ENCODE measurements around the gene MTHFD1L. TPM values are rescaled to one million over a fixed set of nuclear protein-coding genes. Genes with fewer than 3 reads are reported as not detected.

Gene MTHFD1L
- polyA plus RNA-seq, 3 donors, result 0.25 to 1.3 (median 0.39) TPM

DNA sequence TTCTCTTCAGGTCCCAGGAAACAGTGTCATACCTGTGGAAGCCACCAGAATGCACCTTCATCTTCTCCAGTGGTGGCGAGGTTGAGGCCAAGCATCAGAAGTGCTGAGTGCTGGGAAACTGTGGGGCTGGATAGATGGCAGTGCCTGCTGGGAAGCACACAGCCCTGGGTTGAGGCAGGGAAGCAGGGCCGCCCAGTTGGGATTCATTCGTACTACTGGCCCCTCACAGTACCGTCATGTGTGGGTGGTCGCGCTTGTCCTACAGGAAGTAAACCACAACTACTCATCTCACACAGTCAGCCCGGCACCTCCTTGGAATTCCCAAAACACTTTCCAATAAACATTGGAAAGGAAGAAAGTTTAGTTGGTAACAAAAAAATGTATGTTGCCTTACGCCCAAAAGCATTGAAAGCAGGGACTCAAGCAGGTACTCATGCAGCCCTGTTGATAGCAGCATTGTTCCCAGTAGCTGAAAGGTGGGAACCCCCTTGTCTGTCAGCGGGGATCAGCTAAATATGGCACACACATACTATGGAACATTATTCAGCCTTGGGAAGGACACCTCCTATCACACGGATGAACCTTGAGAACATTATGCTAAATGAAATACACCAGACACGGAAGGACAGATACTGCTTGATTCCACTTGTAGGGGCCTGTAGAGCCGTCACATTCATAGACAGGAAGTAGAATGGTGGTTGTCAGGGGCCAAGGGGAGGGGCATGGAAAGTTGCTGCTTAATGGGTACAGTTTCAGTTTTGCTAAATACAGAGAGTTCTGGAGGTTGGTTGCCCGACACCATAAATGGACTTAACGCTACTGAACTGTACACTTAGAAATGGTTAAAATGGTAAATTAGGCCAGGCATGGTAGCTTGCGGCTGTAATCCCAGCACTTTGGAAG, 162.7 kb downstream of the MTHFD1L start:
- no peak overlapping the region for H3K4me2 ChIP-seq (replicated peaks; ENCODE audit: extremely low read depth, low read length, poor library complexity, severe bottlenecking)
- no peak overlapping the region for H3K27ac ChIP-seq (ENCODE audit: low read depth in 1 of 2, low read length in 2 of 2)
- Mint-ChIP-seq H3K36me3 (no peaks in the 10 kb centered on the region), H3K4me3 (no peak overlapping the region), H3K4me1 (peaks cover 5% of the 10 kb centered on the region), H3K27ac (peak overlapping the region in 4 of 7 donors; percentile 29 to 61 (median 48)), H3K9me3 (peaks cover 0 to 2% (median 0%) of the 10 kb centered on the region in 7 donors), H3K27me3 (ENCODE audit: low read depth in 3 of 3) (peaks cover 0 to 2% (median 0%) of the 10 kb centered on the region in 3 donors)
- no peak overlapping the region for H3K9ac ChIP-seq (ENCODE audit: insufficient read depth, low read length, poor library complexity, severe bottlenecking)
- 100% methylated on average over 1 of the region's 15 CpGs for WGBS (ENCODE audit: insufficient coverage)
- H4K20me1 ChIP-seq (ENCODE audit: insufficient read depth, low read length), result no peaks in the 10 kb centered on the region
- H3K4me3 ChIP-seq (replicated peaks in 1 of 3; ENCODE audit: low read depth in 2 of 3, low read length in 3 of 3), result no peak overlapping the region
- H2AFZ ChIP-seq (ENCODE audit: insufficient read depth, low read depth, low read length, poor library complexity, severe bottlenecking), result no peak overlapping the region
- peaks cover 3 to 4% of the 10 kb centered on the region in 2 donors for H3K4me1 ChIP-seq (ENCODE audit: control insufficient read depth in 1 of 2, insufficient read depth in 2 of 2, low read length in 2 of 2)
- TF ChIP-seq, protein P1, sequence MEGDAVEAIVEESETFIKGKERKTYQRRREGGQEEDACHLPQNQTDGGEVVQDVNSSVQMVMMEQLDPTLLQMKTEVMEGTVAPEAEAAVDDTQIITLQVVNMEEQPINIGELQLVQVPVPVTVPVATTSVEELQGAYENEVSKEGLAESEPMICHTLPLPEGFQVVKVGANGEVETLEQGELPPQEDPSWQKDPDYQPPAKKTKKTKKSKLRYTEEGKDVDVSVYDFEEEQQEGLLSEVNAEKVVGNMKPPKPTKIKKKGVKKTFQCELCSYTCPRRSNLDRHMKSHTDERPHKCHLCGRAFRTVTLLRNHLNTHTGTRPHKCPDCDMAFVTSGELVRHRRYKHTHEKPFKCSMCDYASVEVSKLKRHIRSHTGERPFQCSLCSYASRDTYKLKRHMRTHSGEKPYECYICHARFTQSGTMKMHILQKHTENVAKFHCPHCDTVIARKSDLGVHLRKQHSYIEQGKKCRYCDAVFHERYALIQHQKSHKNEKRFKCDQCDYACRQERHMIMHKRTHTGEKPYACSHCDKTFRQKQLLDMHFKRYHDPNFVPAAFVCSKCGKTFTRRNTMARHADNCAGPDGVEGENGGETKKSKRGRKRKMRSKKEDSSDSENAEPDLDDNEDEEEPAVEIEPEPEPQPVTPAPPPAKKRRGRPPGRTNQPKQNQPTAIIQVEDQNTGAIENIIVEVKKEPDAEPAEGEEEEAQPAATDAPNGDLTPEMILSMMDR (IDR thresholded peaks at IDR 0.05), result no peak
- no peaks in the 10 kb centered on the region for H3K9me3 ChIP-seq (replicated peaks in 1 of 2; ENCODE audit: control insufficient read depth in 1 of 2, insufficient read depth in 1 of 2, low read length in 2 of 2)
- no peaks in the 10 kb centered on the region for H3K27me3 ChIP-seq (ENCODE audit: control insufficient read depth in 2 of 2, insufficient read depth in 2 of 2, low read length in 2 of 2)
- no peaks in the 10 kb centered on the region for H3K36me3 ChIP-seq (replicated peaks in 1 of 2; ENCODE audit: control insufficient read depth in 1 of 2, insufficient read depth in 2 of 2, low read length in 2 of 2)
- intact Hi-C loops (cut with micrococcal nuclease), result no loop called here
- no peak for DNase-seq
- H3K79me2 ChIP-seq (ENCODE audit: insufficient read depth, low read length), result no peaks in the 10 kb centered on the region

DNA sequence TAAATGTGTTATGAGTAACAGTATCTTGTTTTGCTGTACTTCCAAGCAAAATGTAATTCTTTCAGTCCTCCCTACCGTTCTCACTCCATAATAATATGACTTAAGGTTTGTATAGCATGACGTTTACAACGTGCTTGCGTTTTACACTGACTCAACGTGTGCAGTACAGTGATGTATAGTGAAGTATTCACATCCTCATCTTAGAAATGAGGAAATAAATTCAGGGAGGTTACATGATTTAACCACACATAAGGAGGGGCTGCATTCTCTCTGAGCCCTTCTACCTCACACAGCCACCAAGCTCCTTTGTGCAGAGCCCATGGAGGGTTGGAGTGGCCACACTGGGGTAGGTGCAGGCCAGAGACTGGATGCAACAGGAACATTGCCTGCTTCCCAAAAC, 164.5 kb downstream of the MTHFD1L start:
- Mint-ChIP-seq H3K4me3 (no peak overlapping the region), H3K27me3 (ENCODE audit: low read depth in 3 of 3) (peaks cover 0 to 2% (median 0%) of the 10 kb centered on the region in 3 donors), H3K4me1 (peaks cover 5% of the 10 kb centered on the region), H3K36me3 (peaks cover 0 to 1% of the 10 kb centered on the region in 2 donors), H3K27ac (peak overlapping the region; percentile 46 to 80 (median 66)), H3K9me3 (peaks cover 0 to 2% (median 0%) of the 10 kb centered on the region in 7 donors)
- H3K9me3 ChIP-seq (replicated peaks in 1 of 2; ENCODE audit: control insufficient read depth in 1 of 2, insufficient read depth in 1 of 2, low read length in 2 of 2), result no peaks in the 10 kb centered on the region
- H4K20me1 ChIP-seq (ENCODE audit: insufficient read depth, low read length), result no peaks in the 10 kb centered on the region
- H3K4me3 ChIP-seq (replicated peaks in 1 of 3; ENCODE audit: low read depth in 2 of 3, low read length in 3 of 3), result no peak overlapping the region
- WGBS (ENCODE audit: insufficient coverage), result no CpG with 5 or more reads among the region's 5 CpGs
- peaks cover 3 to 4% of the 10 kb centered on the region in 2 donors for H3K4me1 ChIP-seq (ENCODE audit: control insufficient read depth in 1 of 2, insufficient read depth in 2 of 2, low read length in 2 of 2)
- TF ChIP-seq, protein P1 (IDR thresholded peaks at IDR 0.05), result no peak
- H3K4me2 ChIP-seq (replicated peaks; ENCODE audit: extremely low read depth, low read length, poor library complexity, severe bottlenecking), result no peak overlapping the region
- H2AFZ ChIP-seq (ENCODE audit: insufficient read depth, low read depth, low read length, poor library complexity, severe bottlenecking), result no peak overlapping the region
- no peaks in the 10 kb centered on the region for H3K36me3 ChIP-seq (replicated peaks in 1 of 2; ENCODE audit: control insufficient read depth in 1 of 2, insufficient read depth in 2 of 2, low read length in 2 of 2)
- H3K9ac ChIP-seq (ENCODE audit: insufficient read depth, low read length, poor library complexity, severe bottlenecking), result no peak overlapping the region
- no peak overlapping the region for H3K27ac ChIP-seq (ENCODE audit: low read depth in 1 of 2, low read length in 2 of 2)
- no peaks in the 10 kb centered on the region for H3K79me2 ChIP-seq (ENCODE audit: insufficient read depth, low read length)
- peak; percentile 45 to 80 (median 62) for DNase-seq
- H3K27me3 ChIP-seq (ENCODE audit: control insufficient read depth in 2 of 2, insufficient read depth in 2 of 2, low read length in 2 of 2), result no peaks in the 10 kb centered on the region
- intact Hi-C loops (cut with micrococcal nuclease), result loop anchor here in 1 of 2 donors (10.0 kb wide), 1 partner anchor 365 kb away; the partner anchor contains the start of gene ZBTB2

Measured in CD14-positive monocyte (primary cell).